H1 (cell line): ENCODE measurements around the gene TRAF6. TPM values are rescaled to one million over a fixed set of nuclear protein-coding genes. Genes with fewer than 3 reads are reported as not detected.

Experiments
- CTCF ChIA-PET: fragments of 300-600 bp; sonication (Branson Sonifier 250); formaldehyde crosslinking; loops from one replicate; lab custom pipeline; 2021; ENCODE audit not compliant: partially characterized antibody; lab: Charles Lee
- POLR2A ChIA-PET: fragments of 300-600 bp; sonication (Branson Sonifier 250); formaldehyde crosslinking; loops from one replicate; lab custom pipeline; 2021; ENCODE audit warnings: inconsistent platforms; ENCODE audit not compliant: partially characterized antibody; lab: Charles Lee
- DNase-seq, 2 experiments: peaks; one replicate each; pipeline versions ENCODE4 v3.0.0 to v3.0.0-alpha.2; 2010 to 2022; ENCODE audit warnings: low spot score in 2 of 2, low read depth in 1 of 2, mixed read lengths in 1 of 2
- FAIRE-seq: peaks from 2 replicates; lab custom pipeline; 2011; peaks lifted over from hg19 to GRCh38; lab: Jason Lieb, UNC
- H2AFZ ChIP-seq: 2 replicates; pipeline ENCODE4 v1.8.1; 2012; ENCODE audit warnings: low read length, inconsistent platforms
- H2AK5ac ChIP-seq: 2 replicates; pipeline ENCODE4 v1.6.1; 2013; ENCODE audit warnings: low read depth, low read length
- H2BK120ac ChIP-seq: replicated peaks from 2 replicates; pipeline ENCODE3; 2013; ENCODE audit warnings: low read depth, low read length, inconsistent platforms
- H2BK12ac ChIP-seq: 2 replicates; pipeline ENCODE4 v1.6.1; 2013; ENCODE audit warnings: low read depth, low read length
- H2BK15ac ChIP-seq: 2 replicates; pipeline ENCODE4 v1.6.1; 2013; ENCODE audit warnings: low read length
- H2BK20ac ChIP-seq: 2 replicates; pipeline ENCODE4 v1.6.1; 2013; ENCODE audit warnings: low read length
- H2BK5ac ChIP-seq: 2 replicates; pipeline ENCODE4 v1.6.1; 2013; ENCODE audit warnings: low read depth, low read length
- H3K14ac ChIP-seq: 2 replicates; pipeline ENCODE4 v1.6.1; 2013; ENCODE audit warnings: inconsistent platforms; ENCODE audit not compliant: insufficient read length
- H3K18ac ChIP-seq: 2 replicates; pipeline ENCODE4 v1.6.1; 2013; ENCODE audit warnings: low read length; ENCODE audit errors: extremely low read depth
- H3K23ac ChIP-seq: 2 replicates; pipeline ENCODE4 v1.6.1; 2013; ENCODE audit warnings: inconsistent platforms; ENCODE audit not compliant: insufficient read length
- H3K23me2 ChIP-seq: 2 replicates; pipeline ENCODE4 v1.6.1; 2013; ENCODE audit warnings: low read depth, low read length
- H3K27ac ChIP-seq: 2 replicates; pipeline ENCODE4 v1.6.1; 2011; ENCODE audit warnings: low read depth, low read length, inconsistent platforms
- H3K27me3 ChIP-seq, 4 experiments: replicated peaks in 1 of 4; 1 replicate in 1 of 4; 2 replicates in 3 of 4; pipeline versions ENCODE4 v1.6.1 to v1.8.1; 2011 to 2013; ENCODE audit warnings: low read length in 3 of 4, mild to moderate bottlenecking in 3 of 4, inconsistent platforms in 2 of 4, mixed read lengths in 2 of 4, moderate library complexity in 1 of 4; ENCODE audit not compliant: control insufficient read depth in 3 of 4, insufficient read depth in 3 of 4; ENCODE audit errors: extremely low read depth in 1 of 4
- H3K36me3 ChIP-seq, 4 experiments: 2 replicates each; pipeline versions ENCODE4 v1.6.1 to v1.8.1; 2011 to 2013; ENCODE audit warnings: mild to moderate bottlenecking in 4 of 4, low read length in 3 of 4, moderate library complexity in 2 of 4, control low read depth in 1 of 4, inconsistent platforms in 1 of 4; ENCODE audit not compliant: insufficient read depth in 4 of 4, control insufficient read depth in 2 of 4
- H3K4ac ChIP-seq: replicated peaks from 2 replicates; pipeline ENCODE3; 2013; ENCODE audit warnings: low read length, low read depth, mixed read lengths, inconsistent platforms; ENCODE audit not compliant: insufficient read length
- H3K4me1 ChIP-seq, 4 experiments: replicated peaks in 1 of 4; 1 replicate in 1 of 4; 2 replicates in 3 of 4; pipeline versions ENCODE4 v1.6.1 to v1.8.1; 2011 to 2013; ENCODE audit warnings: low read length in 3 of 4, inconsistent platforms in 2 of 4, mixed read lengths in 1 of 4; ENCODE audit not compliant: insufficient read depth in 4 of 4, control insufficient read depth in 3 of 4
- H3K4me2 ChIP-seq, 2 experiments: 2 replicates each; pipeline versions ENCODE4 v1.6.1 to v1.8.1; 2011 to 2013; ENCODE audit warnings: low read depth in 2 of 2, low read length in 2 of 2, control low read depth in 1 of 2, inconsistent platforms in 1 of 2, mild to moderate bottlenecking in 1 of 2; ENCODE audit not compliant: insufficient read depth in 1 of 2
- H3K4me3 ChIP-seq, 4 experiments: fragments of 200-600, 300-600 bp in 1 of 4; sonication (generic), shearing (Covaris generic), sonication (Bioruptor Twin) in 1 of 4; 2 replicates each; pipeline versions ENCODE4 v1.5.1 to v1.8.1; 2011 to 2016; ENCODE audit warnings: low read length in 4 of 4, low read depth in 3 of 4, control low read depth in 2 of 4, inconsistent platforms in 2 of 4, mild to moderate bottlenecking in 2 of 4, mixed read lengths in 1 of 4, moderate library complexity in 1 of 4; ENCODE audit not compliant: insufficient read depth in 2 of 4; ENCODE audit errors: extremely low read depth in 1 of 4
- H3K56ac ChIP-seq: replicated peaks from 2 replicates; pipeline ENCODE3; 2013; ENCODE audit warnings: low read depth, mild to moderate bottlenecking, mixed read lengths, low read length, inconsistent platforms; ENCODE audit not compliant: insufficient read length
- H3K79me1 ChIP-seq: 2 replicates; pipeline ENCODE4 v1.6.1; 2013; ENCODE audit warnings: low read depth, low read length, control low read depth
- H3K79me2 ChIP-seq, 2 experiments: 2 replicates each; pipeline versions ENCODE4 v1.6.1 to v1.8.1; 2012 to 2013; ENCODE audit warnings: low read length in 2 of 2, mild to moderate bottlenecking in 2 of 2, inconsistent platforms in 1 of 2; ENCODE audit not compliant: insufficient read depth in 2 of 2, control insufficient read depth in 1 of 2
- H3K9ac ChIP-seq, 4 experiments: replicated peaks in 1 of 4; 1 replicate in 1 of 4; 2 replicates in 3 of 4; pipeline versions ENCODE4 v1.6.1 to v1.8.1; 2011 to 2013; ENCODE audit warnings: low read depth in 3 of 4, low read length in 3 of 4, control low read depth in 2 of 4, mild to moderate bottlenecking in 2 of 4, moderate library complexity in 2 of 4, inconsistent platforms in 1 of 4; ENCODE audit errors: extremely low read depth in 1 of 4
- H3K9me3 ChIP-seq, 2 experiments: 2 replicates each; pipeline versions ENCODE4 v1.6.1 to v1.8.1; 2012 to 2013; ENCODE audit warnings: mild to moderate bottlenecking in 2 of 2, moderate library complexity in 2 of 2, control low read depth in 1 of 2, inconsistent platforms in 1 of 2, low read depth in 1 of 2, low read length in 1 of 2, mixed read lengths in 1 of 2; ENCODE audit not compliant: insufficient read depth in 2 of 2
- H4K20me1 ChIP-seq, 2 experiments: replicated peaks in 1 of 2; 2 replicates each; pipeline versions ENCODE3 to v1.8.1; 2011 to 2013; ENCODE audit warnings: inconsistent platforms in 2 of 2, low read length in 2 of 2, mild to moderate bottlenecking in 1 of 2; ENCODE audit not compliant: insufficient read depth in 2 of 2, control insufficient read depth in 1 of 2
- H4K5ac ChIP-seq: 2 replicates; pipeline ENCODE4 v1.6.1; 2013; ENCODE audit warnings: low read length, low read depth, mixed read lengths, inconsistent platforms; ENCODE audit not compliant: insufficient read length
- H4K8ac ChIP-seq: 2 replicates; pipeline ENCODE4 v1.8.0; 2013; ENCODE audit warnings: mild to moderate bottlenecking, moderate library complexity, low read length, inconsistent platforms; ENCODE audit not compliant: insufficient read depth; ENCODE audit errors: extremely low read depth
- H4K91ac ChIP-seq: replicated peaks from 2 replicates; pipeline ENCODE3; 2013; ENCODE audit warnings: low read length, mixed read lengths, inconsistent platforms; ENCODE audit not compliant: insufficient read length
- BCL11A ChIP-seq, 2 experiments: IDR thresholded peaks; one replicate each; pipeline ENCODE4 v1.6.1; 2011; ENCODE audit warnings: low read depth in 2 of 2, low read length in 2 of 2, mild to moderate bottlenecking in 2 of 2
- MAFK ChIP-seq: IDR thresholded peaks from 2 replicates; pipeline ENCODE4 v1.6.1; 2012; ENCODE audit warnings: low read depth, mild to moderate bottlenecking, improper control_type of control experiment, low read length
- PHF8 ChIP-seq: fragments of 200-600 bp; sonication (generic); conservative IDR thresholded peaks from 2 replicates; pipeline ENCODE4 v1.7.1; 2012; ENCODE audit warnings: low read depth, mild to moderate bottlenecking, inconsistent platforms, low read length, moderate library complexity
- RBBP5 ChIP-seq: IDR thresholded peaks from 2 replicates; pipeline ENCODE4 v1.7.1; 2012; ENCODE audit warnings: low read depth, mild to moderate bottlenecking, inconsistent platforms, low read length, moderate library complexity, borderline replicate concordance
- SIN3A ChIP-seq, 2 experiments: IDR thresholded peaks in 1 of 2; conservative IDR thresholded peaks in 1 of 2; 2 replicates each; pipeline ENCODE4 v1.6.1; 2011 to 2012; ENCODE audit warnings: low read length in 2 of 2, improper control_type of control experiment in 1 of 2, low read depth in 1 of 2, mild to moderate bottlenecking in 1 of 2
- SIX5 ChIP-seq: IDR thresholded peaks from 2 replicates; pipeline ENCODE4 v1.6.1; 2011; ENCODE audit warnings: mild to moderate bottlenecking, low read depth, low read length
- SP4 ChIP-seq: IDR thresholded peaks from 2 replicates; pipeline ENCODE4 v1.6.1; 2012; ENCODE audit warnings: low read length, inconsistent platforms
- TAF7 ChIP-seq: optimal IDR thresholded peaks from 2 replicates; pipeline ENCODE3; 2011; ENCODE audit warnings: low read depth, mild to moderate bottlenecking, inconsistent platforms, low read length, moderate library complexity, borderline replicate concordance
- TBP ChIP-seq: IDR thresholded peaks from 2 replicates; pipeline ENCODE4 v1.6.1; 2011; ENCODE audit warnings: low read depth, low read length, improper control_type of control experiment
- TEAD4 ChIP-seq: IDR thresholded peaks from 2 replicates; pipeline ENCODE4 v1.6.1; 2012; ENCODE audit warnings: low read depth, low read length, inconsistent platforms, mixed read lengths
- WGBS, 2 experiments: shearing (Covaris generic) in 1 of 2; methylation state at CpG; one replicate each; pipeline versions ENCODE4 v1.1.6 to v1.1.7; 2013 to 2015; ENCODE audit warnings: low lambda C conversion rate in 2 of 2, mixed read lengths in 2 of 2, inconsistent platforms in 1 of 2, low coverage in 1 of 2, missing lambda C conversion rate in 1 of 2; ENCODE audit not compliant: insufficient replicate concordance in 2 of 2, insufficient coverage in 1 of 2, insufficient read length in 1 of 2; ENCODE audit errors: extremely low coverage in 1 of 2, missing lambda C conversion rate in 1 of 2; 5-methylcytosine and 5-hydroxymethylcytosine counted together
- polyA plus RNA-seq, 7 experiments: library from polyadenylated mRNA; depleted of rRNA in 3 of 7; stranded (reverse) in 5 of 7; unstranded in 2 of 7; fragments of >200 nt in 5 of 7; fragments of 200-250 nt in 2 of 7; gene quantifications; 1 replicate in 5 of 7; 2 replicates in 1 of 7; 4 replicates in 1 of 7; pipeline versions ENCODE4 v1.2.1 to v1.2.3, GENCODE V29; 2011 to 2013; ENCODE audit warnings: missing spikeins in 2 of 7, mixed read lengths in 2 of 7
- total RNA-seq: library from RNA; stranded (reverse); fragmentation: NEBNext Ultra II Directional; extraction: Animal tissue kit (Norgen Biotek cat#: 25700); gene quantifications from 2 replicates; pipeline ENCODE4 v1.2.1, GENCODE V29; 2021

The TRAF6 gene
- total and polyA plus RNA-seq, 2 of the 8 experiments (the other 6 are each of a cell fraction or from before 2014, with no cell fraction given) = 4.6 to 8.8 TPM

- FAIRE-seq = no peak
- H3K79me1 ChIP-seq = no peaks in the 10 kb centered on the region
- no peak overlapping the region for H4K91ac ChIP-seq
- H3K4ac ChIP-seq = no peak overlapping the region
- no peak overlapping the region for H3K27ac ChIP-seq
- no peak overlapping the region for H3K18ac ChIP-seq
- 0 out of 4 replicates have a peak, but pooled peaks cover 0 to 4% of the 10 kb centered on the region in 2 experiments for H3K9me3 ChIP-seq
- H4K20me1 ChIP-seq = no peaks in the 10 kb centered on the region
- ChIA-PET POLR2A (interaction anchor here (0.5 kb wide), 1 partner anchor 158 kb away, joined by 3 read pairs; no protein-coding TSS in a partner anchor), CTCF (interaction anchor here (0.5 to 2.2 kb wide), 4 partner anchors 10 to 265 kb away, joined by 3 to 6 read pairs (median 4); no protein-coding TSS in a partner anchor)
- no peaks in the 10 kb centered on the region for H3K4me1 ChIP-seq
- H2BK20ac ChIP-seq = no peak overlapping the region
- no peak overlapping the region for H3K9ac ChIP-seq
- no peak overlapping the region for H2BK5ac ChIP-seq
- peaks cover 0 to 2% (median under 1%) of the 10 kb centered on the region in 4 experiments; a peak in 2 of 8 replicates for H3K36me3 ChIP-seq
- no peak overlapping the region for H4K5ac ChIP-seq
- no peak for DNase-seq
- H3K56ac ChIP-seq = no peak overlapping the region
- no peak overlapping the region for H4K8ac ChIP-seq
- 88% methylated on average over 7 of the region's 7 CpGs; no CpG with 5 or more reads in 1 of the 2 experiments for WGBS, 2 experiments
- no peaks in the 10 kb centered on the region for H3K27me3 ChIP-seq
- H2AK5ac ChIP-seq = no peak overlapping the region
- no peak overlapping the region for H2AFZ ChIP-seq
- H3K4me3 ChIP-seq = no peak overlapping the region
- H2BK120ac ChIP-seq = no peak overlapping the region
- H2BK15ac ChIP-seq = no peak overlapping the region
- no peak overlapping the region for H3K23ac ChIP-seq
- no peaks in the 10 kb centered on the region for H3K23me2 ChIP-seq
- no peaks in the 10 kb centered on the region for H3K79me2 ChIP-seq
- no peak overlapping the region for H2BK12ac ChIP-seq
- no peak overlapping the region for H3K4me2 ChIP-seq
- no peak overlapping the region for H3K14ac ChIP-seq
- TF ChIP-seq SIX5 = no peak
- no peak for TF ChIP-seq SP4
- TF ChIP-seq PHF8 = no peak
- TF ChIP-seq BCL11A (IDR thresholded peaks at IDR 0.05; ENCODE audit: low read depth in 2 of 2, low read length in 2 of 2) = no peak
- no peak for TF ChIP-seq TEAD4
- TF ChIP-seq TBP = no peak
- TF ChIP-seq TAF7 = no peak
- TF ChIP-seq RBBP5 = no peak
- no peak for TF ChIP-seq SIN3A (conservative IDR thresholded peaks at IDR 0.05 in 1 of 2, IDR thresholded peaks at IDR 0.05 in 1 of 2; ENCODE audit: low read depth in 1 of 2, low read length in 2 of 2)
- TF ChIP-seq MAFK = no peak
Observed at GRCh38 chr11:36446135-36446534, 63.9 kb downstream of the TRAF6 start.
